Measurements from ENCODE around the gene ATP1A4. TPM values are rescaled to one million over a fixed set of nuclear protein-coding genes. Genes with fewer than 3 reads are reported as not detected.

Gene ATP1A4
- total and polyA plus RNA-seq, 2 experiments from 2014 or later: not detected

DNA sequence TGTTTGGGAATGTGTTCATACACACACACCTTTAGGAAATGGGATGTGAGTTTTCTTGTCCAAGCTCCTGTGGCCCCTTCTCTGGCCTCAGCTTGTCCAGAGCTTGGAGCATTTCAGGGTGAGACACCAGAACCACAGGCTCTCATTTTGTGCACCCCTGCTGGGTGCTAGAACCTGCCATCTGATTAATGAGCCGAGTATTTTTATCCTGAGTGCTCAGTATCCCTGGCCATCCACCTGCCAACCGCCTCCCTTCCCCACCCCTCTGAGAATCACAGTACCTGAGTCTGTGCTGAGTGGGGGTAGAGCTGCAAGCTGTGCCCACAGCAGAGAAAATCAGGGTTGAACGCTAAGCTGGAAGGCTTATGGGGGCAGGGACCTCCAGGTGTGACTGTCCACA is 40.4 kb downstream of the ATP1A4 start:
- Histone ChIP-seq H3K4me2 (ENCODE audit: unreplicated experiment) (no peak overlapping the region), H3K36me3 (ENCODE audit: low read depth) (no peaks in the 10 kb centered on the region), H3K27ac (no peak overlapping the region), H3K4me3 (no peak overlapping the region), H3K9me3 (ENCODE audit: low read depth) (no peaks in the 10 kb centered on the region), H4K20me1 (ENCODE audit: insufficient read depth) (no peaks in the 10 kb centered on the region), H3K9me2 (ENCODE audit: insufficient read depth) (no peaks in the 10 kb centered on the region), H3K9ac (no peak overlapping the region), H2AFZ (no peak overlapping the region), H3K27me3 (replicated peaks; ENCODE audit: insufficient read depth) (no peaks in the 10 kb centered on the region), H3F3A (ENCODE audit: insufficient read depth) (no peaks in the 10 kb centered on the region), H3K79me2 (ENCODE audit: insufficient read depth) (no peaks in the 10 kb centered on the region), H3K4me1 (ENCODE audit: insufficient read depth) (peaks cover 9% of the 10 kb centered on the region)
- DNase-seq: no peak
- TF ChIP-seq EZH2 (IDR thresholded peaks at IDR 0.05; ENCODE audit: insufficient read depth, poor library complexity, severe bottlenecking): no peak
- WGBS, 2 experiments (ENCODE audit: low coverage in 1 of 2, low lambda C conversion rate in 2 of 2, missing lambda C conversion rate in 2 of 2): 88 to 98% methylated on average over 3 of the region's 3 CpGs
- in situ Hi-C loops (cut with MboI): no loop called here

DNA sequence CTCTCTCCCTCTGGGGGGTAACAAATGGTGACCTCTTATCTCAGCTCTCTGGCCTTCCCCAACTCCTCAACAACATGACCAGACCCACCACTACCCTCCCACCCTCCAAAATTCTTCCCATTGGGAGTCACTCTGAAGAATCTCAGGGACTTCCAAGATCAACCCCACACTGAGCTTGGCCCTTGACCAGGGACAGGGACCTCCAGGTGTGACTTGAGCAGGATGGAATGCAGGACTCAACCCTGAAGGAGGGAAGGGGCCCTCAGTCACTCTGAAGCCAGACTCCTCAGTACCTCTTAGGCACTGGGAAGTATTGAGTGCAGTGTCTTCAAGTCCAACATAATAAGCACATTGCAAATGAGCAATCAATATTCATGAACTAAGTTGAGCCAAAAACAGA is 40.8 kb downstream of the ATP1A4 start:
- in situ Hi-C loops (cut with MboI): no loop called here
- no peaks in the 10 kb centered on the region for H3K79me2 ChIP-seq (ENCODE audit: insufficient read depth)

DNA sequence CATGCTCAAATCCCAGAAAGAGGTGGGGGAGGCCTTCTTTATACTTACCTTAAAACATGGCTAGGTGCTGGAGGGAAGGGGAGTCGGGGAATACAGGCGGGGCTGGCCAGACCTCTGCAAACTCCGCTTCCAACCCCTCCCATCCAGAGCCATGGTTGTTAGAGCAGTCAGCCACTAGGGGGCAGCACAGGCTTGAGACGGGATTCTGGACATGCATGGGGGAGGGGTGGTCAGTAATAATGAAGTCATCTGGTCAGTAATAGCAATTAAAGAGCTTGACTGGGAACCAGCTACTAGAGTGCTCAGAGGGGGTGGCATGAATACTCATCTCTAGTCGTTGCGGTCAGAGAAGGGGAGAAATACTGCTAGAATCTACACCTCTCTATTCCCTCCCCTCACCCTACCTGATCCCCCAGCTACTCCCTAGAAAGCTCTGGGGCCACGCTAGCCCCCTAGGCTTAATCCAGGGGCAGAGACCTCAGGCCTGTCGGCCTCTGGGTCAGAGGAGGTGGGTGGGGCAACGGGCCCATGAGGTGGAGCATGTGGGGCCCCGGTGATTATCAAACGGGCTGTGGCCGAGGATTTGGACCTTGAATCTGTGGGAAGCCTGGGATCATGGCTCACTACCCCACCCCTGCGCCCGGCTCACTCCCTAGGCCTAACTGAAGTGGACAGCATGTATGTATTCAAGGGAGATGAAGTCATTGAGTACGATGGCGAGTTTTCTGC is 41.9 kb downstream of the ATP1A4 start:
- H3K27ac ChIP-seq: peak overlapping the region; percentile 23; the same call in 1 of the 2 replicates
- H3K36me3 ChIP-seq (ENCODE audit: low read depth): no peaks in the 10 kb centered on the region
- peak overlapping the region; percentile 59 for H3K4me2 ChIP-seq (ENCODE audit: unreplicated experiment)
- H3K79me2 ChIP-seq (ENCODE audit: insufficient read depth): no peaks in the 10 kb centered on the region
- H3K4me3 ChIP-seq: no peak overlapping the region
- H3K9me3 ChIP-seq (ENCODE audit: low read depth): no peaks in the 10 kb centered on the region
- peak overlapping the region; percentile 39; the same call in 1 of the 2 replicates for H3K9ac ChIP-seq
- TF ChIP-seq EZH2 (IDR thresholded peaks at IDR 0.05; ENCODE audit: insufficient read depth, poor library complexity, severe bottlenecking) (no peak), EZH2phosphoT487 (IDR thresholded peaks at IDR 0.05; ENCODE audit: insufficient read depth, low read depth) (no peak)
- H3K9me2 ChIP-seq (ENCODE audit: insufficient read depth): no peaks in the 10 kb centered on the region
- peak overlapping the region; percentile 53 for H2AFZ ChIP-seq
- DNase-seq: peak; percentile 95
- WGBS, 2 experiments (ENCODE audit: low coverage in 1 of 2, low lambda C conversion rate in 2 of 2, missing lambda C conversion rate in 2 of 2): 18 to 26% methylated on average over 15 to 16 of the region's 16 CpGs
- no peaks in the 10 kb centered on the region for H3K27me3 ChIP-seq (replicated peaks; ENCODE audit: insufficient read depth)
- no peaks in the 10 kb centered on the region for H4K20me1 ChIP-seq (ENCODE audit: insufficient read depth)
- H3K4me1 ChIP-seq (ENCODE audit: insufficient read depth): peaks cover 9% of the 10 kb centered on the region
- H3F3A ChIP-seq (ENCODE audit: insufficient read depth): no peaks in the 10 kb centered on the region
- in situ Hi-C loops (cut with MboI): no loop called here

More for the DNA sequence above, 40.8 kb downstream of the ATP1A4 start:
- peaks cover 9% of the 10 kb centered on the region for H3K4me1 ChIP-seq (ENCODE audit: insufficient read depth)
- no peaks in the 10 kb centered on the region for H3K36me3 ChIP-seq (ENCODE audit: low read depth)
- H3K9ac ChIP-seq: no peak overlapping the region
- no peak for TF ChIP-seq EZH2 (IDR thresholded peaks at IDR 0.05; ENCODE audit: insufficient read depth, poor library complexity, severe bottlenecking)
- no peak for TF ChIP-seq EZH2phosphoT487 (IDR thresholded peaks at IDR 0.05; ENCODE audit: insufficient read depth, low read depth)
- no peak overlapping the region for H3K27ac ChIP-seq
- H2AFZ ChIP-seq: no peak overlapping the region
- H4K20me1 ChIP-seq (ENCODE audit: insufficient read depth): no peaks in the 10 kb centered on the region
- no peak overlapping the region for H3K4me2 ChIP-seq (ENCODE audit: unreplicated experiment)
- H3K27me3 ChIP-seq (replicated peaks; ENCODE audit: insufficient read depth): no peaks in the 10 kb centered on the region
- no peak overlapping the region for H3K4me3 ChIP-seq
- H3K9me3 ChIP-seq (ENCODE audit: low read depth): no peaks in the 10 kb centered on the region
- H3K9me2 ChIP-seq (ENCODE audit: insufficient read depth): no peaks in the 10 kb centered on the region
- H3F3A ChIP-seq (ENCODE audit: insufficient read depth): no peaks in the 10 kb centered on the region
- no peak for DNase-seq

DNA sequence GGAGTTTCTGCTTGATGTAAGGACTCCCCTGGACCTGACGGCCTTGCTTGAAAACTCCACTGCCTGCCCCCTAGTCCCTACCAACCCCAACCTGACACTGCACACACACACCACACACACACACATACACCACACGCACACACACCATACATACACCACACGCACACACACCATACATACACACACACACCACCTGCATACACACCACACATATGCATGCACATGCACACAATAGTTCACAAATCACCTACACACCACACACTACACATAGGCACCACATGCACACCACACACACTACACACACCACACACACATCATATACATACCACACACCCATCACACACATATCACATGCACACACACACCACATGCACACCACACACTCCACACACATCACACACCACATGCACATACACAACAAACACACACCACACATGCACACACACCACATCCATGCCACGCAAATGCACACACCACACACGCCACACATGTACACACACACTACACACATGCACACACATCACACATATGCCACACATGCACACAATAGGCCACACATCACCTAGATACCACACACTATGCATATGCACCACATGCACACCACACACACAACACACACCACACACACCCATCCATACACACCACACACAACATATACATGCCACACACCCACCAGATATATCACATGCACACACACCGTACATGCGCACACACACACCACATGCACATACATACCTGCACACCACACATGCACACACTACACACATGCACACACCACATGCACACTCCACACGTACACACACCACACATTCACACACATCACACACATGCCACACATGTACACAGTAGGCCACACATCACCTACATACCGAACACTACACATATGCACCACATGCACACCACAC is 42.7 kb downstream of the ATP1A4 start:
- no peak overlapping the region for H3K9ac ChIP-seq
- H3K27ac ChIP-seq: no peak overlapping the region
- H3K4me3 ChIP-seq: no peak overlapping the region
- H4K20me1 ChIP-seq (ENCODE audit: insufficient read depth): no peaks in the 10 kb centered on the region
- 76 to 80% methylated on average over 9 of the region's 9 CpGs for WGBS, 2 experiments (ENCODE audit: low coverage in 1 of 2, low lambda C conversion rate in 2 of 2, missing lambda C conversion rate in 2 of 2)
- in situ Hi-C loops (cut with MboI): no loop called here
- no peak overlapping the region for H2AFZ ChIP-seq
- H3K36me3 ChIP-seq (ENCODE audit: low read depth): no peaks in the 10 kb centered on the region
- no peak for TF ChIP-seq EZH2 (IDR thresholded peaks at IDR 0.05; ENCODE audit: insufficient read depth, poor library complexity, severe bottlenecking)
- no peak for TF ChIP-seq EZH2phosphoT487 (IDR thresholded peaks at IDR 0.05; ENCODE audit: insufficient read depth, low read depth)
- peaks cover 9% of the 10 kb centered on the region for H3K4me1 ChIP-seq (ENCODE audit: insufficient read depth)
- no peak for DNase-seq
- no peak overlapping the region for H3K4me2 ChIP-seq (ENCODE audit: unreplicated experiment)
- H3K9me3 ChIP-seq (ENCODE audit: low read depth): no peaks in the 10 kb centered on the region
- H3F3A ChIP-seq (ENCODE audit: insufficient read depth): no peaks in the 10 kb centered on the region
- H3K27me3 ChIP-seq (replicated peaks; ENCODE audit: insufficient read depth): no peaks in the 10 kb centered on the region
- no peaks in the 10 kb centered on the region for H3K79me2 ChIP-seq (ENCODE audit: insufficient read depth)
- H3K9me2 ChIP-seq (ENCODE audit: insufficient read depth): no peaks in the 10 kb centered on the region
